ENCODE data around the gene CLHC1.

DNA sequence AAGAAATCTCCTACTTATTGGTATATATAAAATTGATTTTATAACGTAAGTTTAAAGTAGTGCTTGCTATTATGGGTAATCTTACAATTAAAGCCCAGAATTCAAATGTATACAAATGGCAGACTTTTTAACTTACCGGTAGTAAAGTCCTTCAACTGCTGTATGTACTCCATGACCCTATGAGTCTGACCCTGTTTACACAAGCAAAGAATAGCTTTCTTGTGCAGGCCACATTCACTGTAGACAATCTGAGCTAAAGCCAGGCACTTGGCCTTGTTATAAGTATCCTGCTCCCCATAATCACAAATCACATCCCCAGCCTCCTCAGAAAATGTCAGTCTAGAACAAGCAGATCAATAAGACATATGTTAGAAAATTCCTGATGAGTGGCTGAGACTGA lies 51.7 kb downstream of the CLHC1 start:
- no peak for TF ChIP-seq RAD21 (IDR thresholded peaks at IDR 0.05; ENCODE audit: low read depth)
- TF ChIP-seq EP300 (IDR thresholded peaks at IDR 0.05; ENCODE audit: borderline replicate concordance): no peak
- TF ChIP-seq ZBTB7A (IDR thresholded peaks at IDR 0.05; ENCODE audit: low read depth): no peak
- no peak for TF ChIP-seq NFIC (IDR thresholded peaks at IDR 0.05)
- no peak for TF ChIP-seq CREB1 (IDR thresholded peaks at IDR 0.05; ENCODE audit: low read depth)
- no peak for TF ChIP-seq TCF12 (IDR thresholded peaks at IDR 0.05; ENCODE audit: low read depth)
- TF ChIP-seq, protein P1, sequence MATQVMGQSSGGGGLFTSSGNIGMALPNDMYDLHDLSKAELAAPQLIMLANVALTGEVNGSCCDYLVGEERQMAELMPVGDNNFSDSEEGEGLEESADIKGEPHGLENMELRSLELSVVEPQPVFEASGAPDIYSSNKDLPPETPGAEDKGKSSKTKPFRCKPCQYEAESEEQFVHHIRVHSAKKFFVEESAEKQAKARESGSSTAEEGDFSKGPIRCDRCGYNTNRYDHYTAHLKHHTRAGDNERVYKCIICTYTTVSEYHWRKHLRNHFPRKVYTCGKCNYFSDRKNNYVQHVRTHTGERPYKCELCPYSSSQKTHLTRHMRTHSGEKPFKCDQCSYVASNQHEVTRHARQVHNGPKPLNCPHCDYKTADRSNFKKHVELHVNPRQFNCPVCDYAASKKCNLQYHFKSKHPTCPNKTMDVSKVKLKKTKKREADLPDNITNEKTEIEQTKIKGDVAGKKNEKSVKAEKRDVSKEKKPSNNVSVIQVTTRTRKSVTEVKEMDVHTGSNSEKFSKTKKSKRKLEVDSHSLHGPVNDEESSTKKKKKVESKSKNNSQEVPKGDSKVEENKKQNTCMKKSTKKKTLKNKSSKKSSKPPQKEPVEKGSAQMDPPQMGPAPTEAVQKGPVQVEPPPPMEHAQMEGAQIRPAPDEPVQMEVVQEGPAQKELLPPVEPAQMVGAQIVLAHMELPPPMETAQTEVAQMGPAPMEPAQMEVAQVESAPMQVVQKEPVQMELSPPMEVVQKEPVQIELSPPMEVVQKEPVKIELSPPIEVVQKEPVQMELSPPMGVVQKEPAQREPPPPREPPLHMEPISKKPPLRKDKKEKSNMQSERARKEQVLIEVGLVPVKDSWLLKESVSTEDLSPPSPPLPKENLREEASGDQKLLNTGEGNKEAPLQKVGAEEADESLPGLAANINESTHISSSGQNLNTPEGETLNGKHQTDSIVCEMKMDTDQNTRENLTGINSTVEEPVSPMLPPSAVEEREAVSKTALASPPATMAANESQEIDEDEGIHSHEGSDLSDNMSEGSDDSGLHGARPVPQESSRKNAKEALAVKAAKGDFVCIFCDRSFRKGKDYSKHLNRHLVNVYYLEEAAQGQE (IDR thresholded peaks at IDR 0.05; ENCODE audit: low read depth): no peak
- no peak for TF ChIP-seq CEBPB (IDR thresholded peaks at IDR 0.05)
- TF ChIP-seq FOXM1 (IDR thresholded peaks at IDR 0.05; ENCODE audit: borderline replicate concordance, low read depth): no peak
- TF ChIP-seq, protein P2, sequence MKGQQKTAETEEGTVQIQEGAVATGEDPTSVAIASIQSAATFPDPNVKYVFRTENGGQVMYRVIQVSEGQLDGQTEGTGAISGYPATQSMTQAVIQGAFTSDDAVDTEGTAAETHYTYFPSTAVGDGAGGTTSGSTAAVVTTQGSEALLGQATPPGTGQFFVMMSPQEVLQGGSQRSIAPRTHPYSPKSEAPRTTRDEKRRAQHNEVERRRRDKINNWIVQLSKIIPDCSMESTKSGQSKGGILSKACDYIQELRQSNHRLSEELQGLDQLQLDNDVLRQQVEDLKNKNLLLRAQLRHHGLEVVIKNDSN (IDR thresholded peaks at IDR 0.05): no peak
- TF ChIP-seq, protein P3, sequence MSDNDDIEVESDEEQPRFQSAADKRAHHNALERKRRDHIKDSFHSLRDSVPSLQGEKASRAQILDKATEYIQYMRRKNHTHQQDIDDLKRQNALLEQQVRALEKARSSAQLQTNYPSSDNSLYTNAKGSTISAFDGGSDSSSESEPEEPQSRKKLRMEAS (IDR thresholded peaks at IDR 0.05): no peak
